ENCODE data around the gene NOS3. TPM values are rescaled to one million over a fixed set of nuclear protein-coding genes. Genes with fewer than 3 reads are reported as not detected.
A peak's percentile ranks its signal among the peaks of the same experiment; 100 is the strongest.

Gene NOS3
- total RNA-seq, 1 experiment from 2014 or later, result 3.2 TPM

DNA sequence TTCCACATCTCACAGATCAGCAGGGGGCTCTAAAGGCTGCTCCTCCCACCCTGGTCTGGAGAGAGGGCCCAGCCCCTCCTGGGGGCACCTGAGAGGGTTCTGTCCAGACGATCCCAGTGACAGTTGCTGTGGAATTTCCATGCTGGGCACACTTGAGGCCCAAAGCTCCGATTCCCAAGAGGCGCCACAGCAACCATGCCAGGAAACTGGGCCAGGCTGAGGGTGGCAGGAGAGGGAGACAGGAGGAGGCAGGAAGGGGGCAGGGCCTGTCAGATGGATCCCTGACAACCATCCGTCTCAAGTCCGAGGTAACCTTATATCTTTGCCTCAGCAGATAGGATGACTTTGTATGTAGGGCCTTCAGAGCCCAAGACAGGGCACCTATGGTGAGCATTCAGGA, 4.3 kb upstream of the NOS3 start:
- no TSS peak for BruUV-seq (replicated peaks)
- no peaks in the 10 kb centered on the region for H3K9me2 ChIP-seq (ENCODE audit: insufficient read depth)
- H4K20me1 ChIP-seq (ENCODE audit: insufficient read depth), result no peaks in the 10 kb centered on the region; the same call in 1 of the 2 replicates
- H3K4me2 ChIP-seq, result no peak overlapping the region
- ChIA-PET CTCF (interaction anchor here (0.8 to 1.0 kb wide), 2 partner anchors 110 to 296 kb away, joined by 3 to 4 read pairs; no protein-coding TSS in a partner anchor), POLR2A (ENCODE audit: unreplicated experiment) (no interaction called here)
- H3K36me3 ChIP-seq (ENCODE audit: low read depth), result no peaks in the 10 kb centered on the region
- intact Hi-C loops (cut with micrococcal nuclease; ENCODE audit: unreplicated experiment), result loop anchor here (1.0 kb wide), 2 partner anchors 88 to 208 kb away; no protein-coding TSS in a partner anchor
- peaks cover 20% of the 10 kb centered on the region; the same call in 1 of the 2 replicates for H3K9me3 ChIP-seq (ENCODE audit: insufficient read depth, low read depth)
- H3K4me3 ChIP-seq, result no peak overlapping the region
- DNase-seq, result no peak
- H3K27ac ChIP-seq, result no peak overlapping the region
- H3K4me1 ChIP-seq (replicated peaks; ENCODE audit: insufficient read depth), result no peaks in the 10 kb centered on the region
- H3F3A ChIP-seq (ENCODE audit: insufficient read depth, low read depth), result no peaks in the 10 kb centered on the region
- H2AFZ ChIP-seq, result no peak overlapping the region
- peaks cover 41% of the 10 kb centered on the region for H3K27me3 ChIP-seq (ENCODE audit: insufficient read depth, low read depth)
- no peaks in the 10 kb centered on the region for H3K79me2 ChIP-seq (ENCODE audit: low read depth)
- TF ChIP-seq EZH2 (IDR thresholded peaks at IDR 0.05; ENCODE audit: low read depth), result no peak
- TF ChIP-seq, protein P1, sequence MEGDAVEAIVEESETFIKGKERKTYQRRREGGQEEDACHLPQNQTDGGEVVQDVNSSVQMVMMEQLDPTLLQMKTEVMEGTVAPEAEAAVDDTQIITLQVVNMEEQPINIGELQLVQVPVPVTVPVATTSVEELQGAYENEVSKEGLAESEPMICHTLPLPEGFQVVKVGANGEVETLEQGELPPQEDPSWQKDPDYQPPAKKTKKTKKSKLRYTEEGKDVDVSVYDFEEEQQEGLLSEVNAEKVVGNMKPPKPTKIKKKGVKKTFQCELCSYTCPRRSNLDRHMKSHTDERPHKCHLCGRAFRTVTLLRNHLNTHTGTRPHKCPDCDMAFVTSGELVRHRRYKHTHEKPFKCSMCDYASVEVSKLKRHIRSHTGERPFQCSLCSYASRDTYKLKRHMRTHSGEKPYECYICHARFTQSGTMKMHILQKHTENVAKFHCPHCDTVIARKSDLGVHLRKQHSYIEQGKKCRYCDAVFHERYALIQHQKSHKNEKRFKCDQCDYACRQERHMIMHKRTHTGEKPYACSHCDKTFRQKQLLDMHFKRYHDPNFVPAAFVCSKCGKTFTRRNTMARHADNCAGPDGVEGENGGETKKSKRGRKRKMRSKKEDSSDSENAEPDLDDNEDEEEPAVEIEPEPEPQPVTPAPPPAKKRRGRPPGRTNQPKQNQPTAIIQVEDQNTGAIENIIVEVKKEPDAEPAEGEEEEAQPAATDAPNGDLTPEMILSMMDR (conservative IDR thresholded peaks at IDR 0.05), result no peak

DNA sequence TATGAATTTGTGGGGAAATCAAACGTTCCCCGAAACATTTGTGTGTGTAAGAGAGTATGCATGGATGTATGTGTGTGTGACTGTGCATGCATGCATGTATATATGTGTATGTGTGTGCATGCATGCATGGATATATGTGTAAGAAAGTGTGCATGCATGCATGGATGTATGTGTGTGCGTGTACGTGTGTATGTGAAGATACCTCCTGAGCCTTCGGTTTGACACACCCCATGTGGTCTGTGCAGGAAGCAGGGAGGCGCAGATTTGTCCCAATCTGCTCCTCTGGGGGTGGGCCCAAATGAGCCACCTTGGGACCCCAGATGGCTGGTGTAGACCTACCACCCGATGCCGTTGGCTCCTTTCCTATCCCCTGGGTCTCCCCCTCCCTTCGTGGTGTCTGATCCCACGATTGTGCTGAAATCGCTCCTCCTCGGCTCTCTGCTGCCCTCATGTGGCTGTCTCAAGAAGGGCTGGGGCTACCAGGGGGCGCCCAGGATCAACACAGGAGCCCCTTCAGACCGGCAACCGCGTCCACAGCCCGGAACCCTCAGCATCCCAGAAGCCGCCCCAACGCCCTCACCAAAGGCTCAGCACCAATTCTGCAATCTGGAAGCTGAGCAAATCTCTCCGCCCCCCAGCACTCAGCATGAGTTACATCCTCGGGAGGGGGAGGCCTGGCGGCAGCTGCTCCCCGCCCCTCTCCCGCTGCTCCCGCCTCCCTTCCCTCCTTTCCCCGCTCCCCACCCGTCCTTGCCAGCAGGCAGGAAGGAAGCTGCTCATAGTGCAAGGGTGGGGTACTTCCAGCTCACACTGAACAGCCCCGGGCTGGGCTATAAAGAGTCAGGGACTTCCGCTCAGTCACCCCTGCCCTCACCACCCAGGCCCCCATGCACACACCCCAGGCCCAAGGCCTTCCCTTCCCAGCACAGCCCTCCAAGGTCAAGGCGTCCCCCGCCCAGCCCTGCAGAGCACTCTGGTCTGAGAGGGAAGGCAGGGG, 2.3 kb upstream of the NOS3 start:
- BruUV-seq (replicated peaks), result no TSS peak
- no peak for DNase-seq
- H2AFZ ChIP-seq, result no peak overlapping the region
- H3K36me3 ChIP-seq (ENCODE audit: low read depth), result no peaks in the 10 kb centered on the region
- peaks cover 22% of the 10 kb centered on the region; the same call in 1 of the 2 replicates for H3K27me3 ChIP-seq (ENCODE audit: insufficient read depth, low read depth)
- ChIA-PET CTCF (interaction anchor here (0.6 kb wide), 1 partner anchor 17 kb away, joined by 4 read pairs; no protein-coding TSS in a partner anchor), POLR2A (ENCODE audit: unreplicated experiment) (no interaction called here)
- H3K4me3 ChIP-seq, result no peak overlapping the region
- no peak overlapping the region for H3K4me2 ChIP-seq
- no peak for TF ChIP-seq EZH2 (IDR thresholded peaks at IDR 0.05; ENCODE audit: low read depth)
- TF ChIP-seq, protein P1 (conservative IDR thresholded peaks at IDR 0.05), result peak; percentile 58; the same call in 1 of the 2 replicates
- H3K79me2 ChIP-seq (ENCODE audit: low read depth), result no peaks in the 10 kb centered on the region
- H3K4me1 ChIP-seq (replicated peaks; ENCODE audit: insufficient read depth), result no peaks in the 10 kb centered on the region
- H3K9me2 ChIP-seq (ENCODE audit: insufficient read depth), result no peaks in the 10 kb centered on the region
- H4K20me1 ChIP-seq (ENCODE audit: insufficient read depth), result no peaks in the 10 kb centered on the region
- H3K9me3 ChIP-seq (ENCODE audit: insufficient read depth, low read depth), result peaks cover 20% of the 10 kb centered on the region; the same call in 1 of the 2 replicates
- no peaks in the 10 kb centered on the region for H3F3A ChIP-seq (ENCODE audit: insufficient read depth, low read depth)
- no peak overlapping the region for H3K27ac ChIP-seq
- intact Hi-C loops (cut with micrococcal nuclease; ENCODE audit: unreplicated experiment), result no loop called here

DNA sequence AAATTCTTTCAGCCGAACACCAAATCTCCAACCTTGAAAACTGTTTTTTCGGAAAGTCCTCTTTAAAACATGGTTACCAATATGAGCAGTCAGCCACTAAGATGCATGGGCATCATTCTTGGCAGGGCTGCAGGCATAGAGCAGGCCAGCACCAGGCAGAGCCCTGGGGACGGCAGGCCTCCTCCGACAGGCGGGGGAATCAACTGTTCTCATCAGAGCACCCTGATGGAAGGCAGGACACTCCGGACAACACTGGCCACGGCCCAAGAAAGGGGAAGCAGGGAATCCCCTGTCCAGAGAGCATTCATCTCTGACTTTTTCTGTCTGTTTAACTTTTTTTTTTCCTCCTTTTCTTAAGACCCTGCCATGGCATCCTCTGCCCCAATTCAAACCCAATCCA, 1.4 kb upstream of the NOS3 start:
- H3K9me3 ChIP-seq (ENCODE audit: insufficient read depth, low read depth), result peaks cover 20% of the 10 kb centered on the region; the same call in 1 of the 2 replicates
- no peaks in the 10 kb centered on the region for H3K36me3 ChIP-seq (ENCODE audit: low read depth)
- no peak for DNase-seq
- TF ChIP-seq, protein P1 (conservative IDR thresholded peaks at IDR 0.05), result no peak
- TF ChIP-seq EZH2 (IDR thresholded peaks at IDR 0.05; ENCODE audit: low read depth), result no peak
- H3K79me2 ChIP-seq (ENCODE audit: low read depth), result no peaks in the 10 kb centered on the region
- ChIA-PET CTCF (interaction anchor here (0.6 kb wide), 1 partner anchor 16 kb away, joined by 4 read pairs; no protein-coding TSS in a partner anchor), POLR2A (ENCODE audit: unreplicated experiment) (no interaction called here)
- H3K27me3 ChIP-seq (ENCODE audit: insufficient read depth, low read depth), result peaks cover 21% of the 10 kb centered on the region; the same call in 1 of the 2 replicates
- H3K4me2 ChIP-seq, result no peak overlapping the region
- H3K9me2 ChIP-seq (ENCODE audit: insufficient read depth), result no peaks in the 10 kb centered on the region
- no peak overlapping the region for H3K4me3 ChIP-seq
- no TSS peak for BruUV-seq (replicated peaks)
- intact Hi-C loops (cut with micrococcal nuclease; ENCODE audit: unreplicated experiment), result no loop called here
- H2AFZ ChIP-seq, result no peak overlapping the region
- H4K20me1 ChIP-seq (ENCODE audit: insufficient read depth), result no peaks in the 10 kb centered on the region
- peaks cover 3% of the 10 kb centered on the region; the same call in 1 of the 2 replicates for H3F3A ChIP-seq (ENCODE audit: insufficient read depth, low read depth)
- H3K27ac ChIP-seq, result no peak overlapping the region
- no peaks in the 10 kb centered on the region for H3K4me1 ChIP-seq (replicated peaks; ENCODE audit: insufficient read depth)

All from PC-9 (cell line).